Fibroblast of villous mesenchyme (primary cell): ENCODE results near the gene XYLT1. TPM values are rescaled to one million over a fixed set of nuclear protein-coding genes. Genes with fewer than 3 reads are reported as not detected.

Experiments used
- DNase-seq: peaks from one replicate; pipeline ENCODE4 v3.0.0-alpha.2; 2010; ENCODE audit warnings: low read depth
- H3K4me3 ChIP-seq: 2 replicates; pipeline ENCODE4 v1.5.1; 2011; ENCODE audit warnings: low read depth, mild to moderate bottlenecking, low read length
- CTCF ChIP-seq: IDR thresholded peaks from 2 replicates; pipeline ENCODE4 v1.5.1; 2012; ENCODE audit warnings: low read depth, mild to moderate bottlenecking, low read length; ENCODE audit not compliant: insufficient read depth
- small RNA-seq: library from RNA; depleted of rRNA; stranded (forward); fragments of <200 nt; gene quantifications from one replicate; pipeline ENCODE3, GENCODE V24; 2012
- total RNA-seq: library from RNA; depleted of rRNA; stranded (reverse); fragments of >200 nt; gene quantifications from 2 replicates; pipeline ENCODE4 v1.2.3, GENCODE V29; 2012

XYLT1 gene
- total RNA-seq, 1 donor, result 2.6 TPM

DNA sequence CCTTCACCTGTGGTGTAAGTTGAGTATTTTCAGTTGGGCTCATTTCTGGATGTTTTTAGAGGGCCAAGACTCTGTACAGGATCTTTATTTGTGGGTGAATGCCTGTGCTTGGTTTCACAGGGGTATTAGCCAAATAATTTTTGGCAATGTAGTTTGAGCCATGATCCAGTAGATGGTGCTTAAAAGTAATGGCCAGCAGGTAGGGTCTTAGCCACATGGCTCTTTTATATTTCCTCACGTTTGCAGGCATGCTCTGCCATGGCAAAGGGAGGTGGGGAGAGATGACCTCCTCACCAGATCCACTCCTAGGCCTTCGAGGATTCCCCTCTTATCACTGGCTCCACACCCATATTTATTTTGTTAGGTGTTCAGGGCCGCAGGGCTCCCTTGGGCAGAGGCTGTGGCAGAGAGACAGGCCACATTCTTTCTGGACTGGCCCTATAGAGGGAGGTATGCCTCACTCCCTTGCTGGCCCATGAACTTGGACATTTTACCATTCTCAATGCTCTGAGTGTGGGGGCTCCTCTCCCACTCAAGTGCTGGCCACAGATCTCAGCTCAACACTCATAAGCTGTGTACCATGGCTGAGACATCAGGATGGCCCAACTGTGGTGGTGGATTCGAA lies 417.1 kb downstream of the XYLT1 start:
- no peak for DNase-seq
- H3K4me3 ChIP-seq, result no peak overlapping the region
- TF ChIP-seq CTCF, result no peak

Small RNA genes lying within 50 kb of the gene (small RNA-seq; reads per million reads assigned to genes)
- not detected for gene AC109446.1
